Left lung (tissue), 10 donors: ENCODE results near the gene FAAP20. TPM values are rescaled to one million over a fixed set of nuclear protein-coding genes. Genes with fewer than 3 reads are reported as not detected.

Experiments
- ATAC-seq: fragments of 200-7000 bp; cut with Tn5 transposase; one replicate; pipeline ENCODE4 v1.9.1; 2020; ENCODE audit warnings: moderate library complexity
- DNase-seq, 4 donors: peaks; one replicate each; pipeline ENCODE4 v3.0.0-alpha.2; 2013 to 2020
- H3K27ac ChIP-seq, 2 donors: fragments of 200-600 bp; sonication (generic) in 1 of 2; one replicate each; pipeline versions ENCODE4 v1.5.0 to v1.8.0; 2020 to 2021
- H3K27me3 ChIP-seq, 2 donors: fragments of 200-600 bp; sonication (generic) in 1 of 2; one replicate each; pipeline versions ENCODE4 v1.5.0 to v1.8.0; 2020 to 2021
- H3K36me3 ChIP-seq, 2 donors: fragments of 200-600 bp; sonication (generic) in 1 of 2; one replicate each; pipeline versions ENCODE4 v1.5.0 to v1.8.0; 2020 to 2021
- H3K4me1 ChIP-seq, 2 donors: fragments of 200-600 bp; one replicate each; pipeline ENCODE4 v1.8.0; 2021
- H3K4me3 ChIP-seq, 2 donors: fragments of 200-600 bp; sonication (generic) in 1 of 2; one replicate each; pipeline versions ENCODE4 v1.5.0 to v1.8.0; 2020 to 2021; ENCODE audit warnings: mild to moderate bottlenecking in 1 of 2
- H3K9me3 ChIP-seq, 2 donors: fragments of 200-600 bp; sonication (generic) in 1 of 2; one replicate each; pipeline versions ENCODE4 v1.5.0 to v1.8.0; 2020 to 2021
- intact Hi-C, 2 donors: fragments of 100-400 bp; cut with DNase I; formaldehyde crosslinking; loops; one replicate each; pipeline versions ENCODE4 v1.11.2 to v1.14.2; 2022
- polyA plus RNA-seq, 6 donors: library from polyadenylated mRNA; unstranded; fragments of 120-200 nt; gene quantifications; one replicate each; pipeline ENCODE4 v1.2.1, GENCODE V29; 2013; ENCODE audit not compliant: insufficient read length in 6 of 6
- total RNA-seq, 2 donors: library from RNA; stranded (reverse); fragmentation: NEBNext Ultra II Directional; extraction: Animal tissue kit (Norgen Biotek cat#: 25700); gene quantifications; one replicate each; pipeline ENCODE4 v1.2.1, GENCODE V29; 2021
- TF ChIP-seq, protein P1 (sequence below), 2 donors: fragments of 200-600 bp; sonication (generic) in 1 of 2; IDR thresholded peaks; one replicate each; pipeline versions ENCODE4 v1.5.0 to v1.8.0; 2021; ENCODE audit warnings: antibody characterized with exemption in 2 of 2
- donor health status: DM: no; HTN: yes; CAD: no.
- donor health status: DM: no; HTN: no; CAD: no.

FAAP20 gene
- total and polyA plus RNA-seq, 8 donors, result 29.5 to 69.7 (median 45.8) TPM

DNA sequence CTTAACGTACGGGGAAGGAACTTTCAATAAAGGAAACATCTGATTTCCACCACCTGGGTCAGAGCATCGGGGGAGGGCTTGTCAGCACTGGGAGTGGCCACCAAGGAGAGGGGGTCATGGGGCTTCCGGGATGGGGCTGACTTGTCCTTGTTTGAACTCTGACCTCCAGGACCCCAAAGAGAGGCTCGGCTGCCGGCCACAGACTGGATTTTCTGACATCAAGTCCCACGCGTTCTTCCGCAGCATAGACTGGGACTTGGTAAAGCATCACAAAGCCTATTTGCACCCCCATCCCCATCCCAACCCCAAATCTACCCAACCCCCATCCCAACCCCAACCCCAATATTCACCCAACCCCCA is 19.5 kb downstream of the FAAP20 start:
- DNase-seq (no peak), ATAC-seq (no peak)
- no peaks in the 10 kb centered on the region for H3K9me3 ChIP-seq
- no peak overlapping the region for H3K4me3 ChIP-seq
- TF ChIP-seq, protein P1, sequence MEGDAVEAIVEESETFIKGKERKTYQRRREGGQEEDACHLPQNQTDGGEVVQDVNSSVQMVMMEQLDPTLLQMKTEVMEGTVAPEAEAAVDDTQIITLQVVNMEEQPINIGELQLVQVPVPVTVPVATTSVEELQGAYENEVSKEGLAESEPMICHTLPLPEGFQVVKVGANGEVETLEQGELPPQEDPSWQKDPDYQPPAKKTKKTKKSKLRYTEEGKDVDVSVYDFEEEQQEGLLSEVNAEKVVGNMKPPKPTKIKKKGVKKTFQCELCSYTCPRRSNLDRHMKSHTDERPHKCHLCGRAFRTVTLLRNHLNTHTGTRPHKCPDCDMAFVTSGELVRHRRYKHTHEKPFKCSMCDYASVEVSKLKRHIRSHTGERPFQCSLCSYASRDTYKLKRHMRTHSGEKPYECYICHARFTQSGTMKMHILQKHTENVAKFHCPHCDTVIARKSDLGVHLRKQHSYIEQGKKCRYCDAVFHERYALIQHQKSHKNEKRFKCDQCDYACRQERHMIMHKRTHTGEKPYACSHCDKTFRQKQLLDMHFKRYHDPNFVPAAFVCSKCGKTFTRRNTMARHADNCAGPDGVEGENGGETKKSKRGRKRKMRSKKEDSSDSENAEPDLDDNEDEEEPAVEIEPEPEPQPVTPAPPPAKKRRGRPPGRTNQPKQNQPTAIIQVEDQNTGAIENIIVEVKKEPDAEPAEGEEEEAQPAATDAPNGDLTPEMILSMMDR (IDR thresholded peaks at IDR 0.05), result no peak
- H3K36me3 ChIP-seq, result peaks cover 0 to 53% of the 10 kb centered on the region in 2 donors
- H3K27ac ChIP-seq, result no peak overlapping the region
- no peaks in the 10 kb centered on the region for H3K27me3 ChIP-seq
- peaks cover 2 to 12% of the 10 kb centered on the region in 2 donors for H3K4me1 ChIP-seq
- intact Hi-C loops, result no loop called here

DNA sequence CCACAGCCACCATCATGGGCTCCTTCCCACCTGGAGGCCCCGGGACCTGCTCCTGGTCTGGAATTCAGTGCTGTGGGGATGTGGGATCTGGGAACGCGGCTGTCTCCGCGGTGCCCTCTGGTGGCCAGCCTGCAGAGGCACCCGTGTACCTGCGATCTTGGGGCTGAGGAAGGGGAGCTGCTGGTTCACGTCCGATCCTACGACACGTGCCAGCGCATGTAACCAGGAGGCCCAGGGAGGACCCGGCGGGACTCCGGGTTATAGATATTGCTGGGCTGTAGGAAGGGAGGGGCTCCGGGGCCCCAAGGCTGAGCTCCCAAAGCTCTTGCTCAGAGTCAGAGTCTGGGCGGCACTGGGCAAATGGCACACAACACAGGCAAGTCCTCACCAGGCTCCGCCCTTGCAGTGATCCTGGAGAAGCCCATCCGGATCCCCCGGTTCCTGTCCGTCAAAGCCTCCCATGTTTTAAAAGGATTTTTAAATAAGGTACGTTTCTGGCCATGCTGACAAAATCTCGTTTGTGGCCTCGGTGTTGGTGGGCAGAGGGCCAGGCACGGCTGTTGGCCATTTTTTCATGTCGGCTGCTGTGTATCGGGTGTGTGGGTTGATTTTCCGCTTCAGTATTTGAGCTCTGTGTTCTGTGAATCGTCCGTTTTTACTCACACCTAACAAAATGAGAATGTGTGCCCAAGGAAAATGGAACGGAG is 20.1 kb downstream of the FAAP20 start:
- Histone ChIP-seq H3K4me1 (peaks cover 2 to 12% of the 10 kb centered on the region in 2 donors), H3K9me3 (no peaks in the 10 kb centered on the region), H3K36me3 (peaks cover 0 to 53% of the 10 kb centered on the region in 2 donors), H3K27me3 (no peaks in the 10 kb centered on the region), H3K4me3 (peak overlapping the region; percentile 1 to 2), H3K27ac (no peak overlapping the region)
- ATAC-seq (peak; percentile 74), DNase-seq (peak in 3 of 4 donors; percentile 50 to 89 (median 78))
- TF ChIP-seq, protein P1 (IDR thresholded peaks at IDR 0.05), result peak; percentile 82 to 87
- intact Hi-C loops, result no loop called here

DNA sequence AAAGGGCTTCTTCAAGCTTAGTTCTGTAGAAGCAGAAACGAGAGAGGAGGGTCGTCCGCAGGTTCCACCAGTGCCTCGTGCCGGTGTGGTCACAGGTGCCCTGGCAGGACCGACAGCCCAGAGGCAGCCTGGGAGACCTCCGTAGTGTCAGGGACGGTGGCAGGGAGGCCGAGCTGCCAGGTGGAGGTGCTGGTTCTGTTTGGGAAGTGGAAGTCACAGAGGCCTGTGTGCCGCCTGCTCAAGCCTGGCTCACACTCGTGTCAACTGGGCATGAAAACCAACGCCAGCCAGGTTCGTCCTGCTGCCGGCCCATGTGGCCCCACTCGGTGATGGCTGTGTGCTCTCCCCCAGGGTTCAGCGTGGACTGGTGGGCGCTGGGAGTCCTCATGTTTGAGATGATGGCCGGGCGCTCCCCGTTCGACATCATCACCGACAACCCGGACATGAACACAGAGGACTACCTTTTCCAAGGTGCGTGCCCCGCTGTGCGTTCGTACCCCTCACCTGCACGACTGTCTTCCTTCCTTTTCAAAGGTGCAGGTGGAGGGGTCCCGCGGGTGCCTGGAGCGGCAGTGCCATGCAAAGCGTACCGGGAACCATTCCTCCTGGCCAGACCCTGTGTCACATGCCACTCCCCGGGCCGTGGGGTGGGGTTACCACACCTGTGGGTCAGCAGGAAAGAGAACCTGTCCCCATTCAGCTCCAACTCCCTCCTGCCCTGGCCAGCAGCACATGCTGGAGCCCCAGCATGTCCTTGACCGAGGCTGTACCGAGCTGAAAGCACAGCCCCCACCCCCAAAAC is 20.8 kb downstream of the FAAP20 start:
- H3K4me1 ChIP-seq, result peaks cover 2 to 12% of the 10 kb centered on the region in 2 donors
- intact Hi-C loops, result no loop called here
- DNase-seq (no peak), ATAC-seq (no peak)
- H3K4me3 ChIP-seq, result no peak overlapping the region
- H3K9me3 ChIP-seq, result no peaks in the 10 kb centered on the region
- TF ChIP-seq, protein P1 (IDR thresholded peaks at IDR 0.05), result no peak
- no peaks in the 10 kb centered on the region for H3K27me3 ChIP-seq
- H3K36me3 ChIP-seq, result peaks cover 0 to 53% of the 10 kb centered on the region in 2 donors
- H3K27ac ChIP-seq, result no peak overlapping the region

DNA sequence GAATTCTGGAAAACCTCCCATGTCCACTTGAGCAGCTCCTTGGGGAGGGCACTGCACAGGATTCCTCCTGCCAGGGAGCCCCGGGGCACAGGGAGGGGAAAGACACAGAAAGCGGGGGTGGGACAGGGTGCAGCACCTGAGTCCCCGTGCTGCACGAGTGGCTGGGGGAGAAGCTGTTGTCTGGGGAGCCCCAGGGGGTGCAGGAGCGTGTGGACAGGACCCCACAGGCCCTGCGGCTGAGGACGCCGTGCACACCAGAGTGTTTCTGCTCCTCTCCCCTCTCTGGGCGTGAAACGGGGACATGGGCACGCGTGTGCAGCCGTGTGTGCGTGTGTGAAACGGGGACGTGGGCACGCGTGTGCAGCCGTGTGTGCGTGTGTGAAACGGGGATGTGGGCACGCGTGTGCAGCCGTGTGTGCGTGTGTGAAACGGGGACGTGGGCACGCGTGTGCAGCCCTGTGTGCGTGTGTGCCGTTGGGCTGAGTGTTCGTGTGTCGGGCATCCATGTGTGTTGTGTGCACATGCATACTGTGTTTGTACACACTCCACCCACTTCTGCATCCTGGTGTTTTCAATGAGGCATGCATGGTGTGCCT is 21.9 kb downstream of the FAAP20 start:
- no peaks in the 10 kb centered on the region for H3K27me3 ChIP-seq
- H3K4me1 ChIP-seq, result peaks cover 2 to 12% of the 10 kb centered on the region in 2 donors
- no peak for DNase-seq
- no peak overlapping the region for H3K27ac ChIP-seq
- H3K36me3 ChIP-seq, result peaks cover 0 to 44% of the 10 kb centered on the region in 2 donors
- H3K9me3 ChIP-seq, result no peaks in the 10 kb centered on the region
- H3K4me3 ChIP-seq, result no peak overlapping the region
- no peak for ATAC-seq
- TF ChIP-seq, protein P1 (IDR thresholded peaks at IDR 0.05), result no peak
- intact Hi-C loops, result no loop called here

DNA sequence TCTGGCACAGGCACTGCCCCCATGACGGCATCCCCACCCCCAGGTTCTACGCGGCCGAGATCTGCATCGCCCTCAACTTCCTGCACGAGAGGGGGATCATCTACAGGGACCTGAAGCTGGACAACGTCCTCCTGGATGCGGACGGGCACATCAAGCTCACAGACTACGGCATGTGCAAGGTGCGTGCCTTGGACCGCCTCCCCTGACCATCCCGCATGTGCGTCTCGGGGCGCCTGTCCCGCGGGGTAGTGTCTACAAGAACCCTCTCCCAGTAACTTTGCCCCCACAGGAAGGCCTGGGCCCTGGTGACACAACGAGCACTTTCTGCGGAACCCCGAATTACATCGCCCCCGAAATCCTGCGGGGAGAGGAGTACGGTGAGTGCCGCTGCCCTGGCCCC is 22.6 kb downstream of the FAAP20 start:
- H3K27me3 ChIP-seq, result no peaks in the 10 kb centered on the region
- H3K36me3 ChIP-seq, result peaks cover 0 to 39% of the 10 kb centered on the region in 2 donors
- no peak overlapping the region for H3K4me3 ChIP-seq
- DNase-seq (no peak), ATAC-seq (no peak)
- no peak overlapping the region for H3K27ac ChIP-seq
- TF ChIP-seq, protein P1 (IDR thresholded peaks at IDR 0.05), result no peak
- H3K9me3 ChIP-seq, result no peaks in the 10 kb centered on the region
- intact Hi-C loops, result no loop called here
- peaks cover 2 to 12% of the 10 kb centered on the region in 2 donors for H3K4me1 ChIP-seq
